DOHH2 (cell line): Measurements from ENCODE around the gene NCOA5.

Experiments
- H3F3A ChIP-seq: fragments of 200-600 bp; sonication (generic), shearing (Covaris generic); 2 replicates; pipeline ENCODE4 v1.6.0; 2016; ENCODE audit warnings: antibody characterized with exemption, mild to moderate bottlenecking; ENCODE audit not compliant: control insufficient read depth, insufficient read depth
- H3K27ac ChIP-seq: fragments of 200-600 bp; sonication (generic); 2 replicates; pipeline ENCODE4 v1.5.1; 2014; ENCODE audit warnings: low read depth, mild to moderate bottlenecking, low read length, moderate library complexity
- H3K27me3 ChIP-seq: fragments of 200-600 bp; sonication (generic); 2 replicates; pipeline ENCODE4 v1.6.1; 2014; ENCODE audit warnings: mild to moderate bottlenecking, low read length, mixed read lengths; ENCODE audit not compliant: control insufficient read depth
- H3K36me3 ChIP-seq: fragments of 200-600 bp; sonication (generic); 2 replicates; pipeline ENCODE4 v1.6.1; 2014; ENCODE audit warnings: mild to moderate bottlenecking, low read length, moderate library complexity, mixed read lengths; ENCODE audit not compliant: control insufficient read depth
- H3K4me1 ChIP-seq: fragments of 200-600 bp; sonication (generic); 2 replicates; pipeline ENCODE4 v1.6.1; 2014; ENCODE audit warnings: mild to moderate bottlenecking, low read length, mixed read lengths; ENCODE audit not compliant: control insufficient read depth
- H3K4me2 ChIP-seq: fragments of 200-600 bp; sonication (generic); 2 replicates; pipeline ENCODE4 v1.6.0; 2014; ENCODE audit warnings: mild to moderate bottlenecking, low read length, moderate library complexity
- H3K4me3 ChIP-seq: fragments of 200-600 bp; sonication (generic); 2 replicates; pipeline ENCODE4 v1.5.1; 2014; ENCODE audit warnings: mild to moderate bottlenecking, low read length, mixed read lengths
- H3K79me2 ChIP-seq: fragments of 200-600 bp; sonication (generic); 2 replicates; pipeline ENCODE4 v1.6.1; 2014; ENCODE audit warnings: mild to moderate bottlenecking, low read length, mixed read lengths; ENCODE audit not compliant: control insufficient read depth
- H3K9me2 ChIP-seq: fragments of 200-600 bp; sonication (generic); replicated peaks from 2 replicates; pipeline ENCODE4 v1.6.1; 2014; ENCODE audit warnings: mild to moderate bottlenecking, low read length, mixed read lengths; ENCODE audit not compliant: control insufficient read depth
- H3K9me3 ChIP-seq: fragments of 200-600 bp; sonication (generic); 2 replicates; pipeline ENCODE4 v1.6.1; 2014; ENCODE audit warnings: antibody characterized with exemption, low read length, mixed read lengths; ENCODE audit not compliant: control insufficient read depth, insufficient read depth
- H4K20me1 ChIP-seq: fragments of 200-600 bp; sonication (generic); 2 replicates; pipeline ENCODE4 v1.6.0; 2014; ENCODE audit warnings: low read depth, mild to moderate bottlenecking, antibody characterized with exemption, low read length, moderate library complexity; ENCODE audit not compliant: control insufficient read depth, insufficient read depth
- EZH2phosphoT487 ChIP-seq: fragments of 200-600 bp; sonication (generic); IDR thresholded peaks from 2 replicates; pipeline ENCODE4 v1.6.1; 2017; ENCODE audit warnings: borderline replicate concordance, mild to moderate bottlenecking, antibody characterized with exemption, low read length, moderate library complexity, mixed read lengths
- TF ChIP-seq, protein P1 (sequence below): fragments of 200-600 bp; sonication (generic); IDR thresholded peaks from one replicate; pipeline ENCODE4 v1.5.1; 2014; ENCODE audit warnings: antibody characterized with exemption, mild to moderate bottlenecking, low read depth, low read length; ENCODE audit not compliant: poor library complexity, severe bottlenecking

Gene NCOA5

DNA sequence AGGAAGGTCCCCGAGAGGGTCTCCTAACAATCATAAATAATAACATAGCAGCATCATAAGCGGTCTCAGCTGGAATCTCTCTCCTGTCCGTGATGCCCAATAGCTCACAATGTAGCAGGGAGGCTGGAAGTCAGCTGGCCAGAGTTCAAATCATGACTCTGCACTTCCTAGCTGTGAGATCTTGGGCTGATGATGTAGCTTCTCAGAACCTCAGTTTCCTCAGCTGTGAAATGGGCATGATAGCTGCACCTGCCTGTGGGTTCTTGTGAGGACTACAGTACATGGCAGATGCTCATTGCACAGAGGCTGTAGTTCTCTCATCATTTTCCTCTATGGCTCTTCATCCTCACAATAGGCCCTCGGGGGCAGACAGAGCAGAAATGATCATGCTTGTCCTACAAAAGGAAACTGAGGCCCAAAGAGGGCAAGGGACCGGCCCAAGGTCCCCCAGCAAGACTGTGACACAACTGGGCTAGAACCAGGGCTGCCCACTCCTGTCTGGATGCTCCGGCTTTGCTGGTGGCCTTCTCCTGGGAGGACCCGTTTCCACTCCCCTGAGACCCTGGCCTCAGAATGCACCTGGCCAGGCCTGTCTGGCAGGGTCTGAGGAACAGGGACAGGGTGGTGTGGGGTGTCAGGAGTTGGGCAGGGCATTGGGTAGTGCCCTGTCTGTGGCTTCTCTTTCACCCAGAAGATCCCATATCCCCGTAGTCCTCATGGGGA lies 43.0 kb downstream of the NCOA5 start:
- no peaks in the 10 kb centered on the region for H3K36me3 ChIP-seq
- H4K20me1 ChIP-seq: no peaks in the 10 kb centered on the region
- peaks cover 10% of the 10 kb centered on the region; the same call in 1 of the 2 replicates for H3K27me3 ChIP-seq
- no peaks in the 10 kb centered on the region for H3K79me2 ChIP-seq
- H3K4me3 ChIP-seq: no peak overlapping the region
- H3K9me2 ChIP-seq: no peaks in the 10 kb centered on the region
- no peak overlapping the region for H3K4me2 ChIP-seq
- TF ChIP-seq EZH2phosphoT487: no peak
- TF ChIP-seq, protein P1, sequence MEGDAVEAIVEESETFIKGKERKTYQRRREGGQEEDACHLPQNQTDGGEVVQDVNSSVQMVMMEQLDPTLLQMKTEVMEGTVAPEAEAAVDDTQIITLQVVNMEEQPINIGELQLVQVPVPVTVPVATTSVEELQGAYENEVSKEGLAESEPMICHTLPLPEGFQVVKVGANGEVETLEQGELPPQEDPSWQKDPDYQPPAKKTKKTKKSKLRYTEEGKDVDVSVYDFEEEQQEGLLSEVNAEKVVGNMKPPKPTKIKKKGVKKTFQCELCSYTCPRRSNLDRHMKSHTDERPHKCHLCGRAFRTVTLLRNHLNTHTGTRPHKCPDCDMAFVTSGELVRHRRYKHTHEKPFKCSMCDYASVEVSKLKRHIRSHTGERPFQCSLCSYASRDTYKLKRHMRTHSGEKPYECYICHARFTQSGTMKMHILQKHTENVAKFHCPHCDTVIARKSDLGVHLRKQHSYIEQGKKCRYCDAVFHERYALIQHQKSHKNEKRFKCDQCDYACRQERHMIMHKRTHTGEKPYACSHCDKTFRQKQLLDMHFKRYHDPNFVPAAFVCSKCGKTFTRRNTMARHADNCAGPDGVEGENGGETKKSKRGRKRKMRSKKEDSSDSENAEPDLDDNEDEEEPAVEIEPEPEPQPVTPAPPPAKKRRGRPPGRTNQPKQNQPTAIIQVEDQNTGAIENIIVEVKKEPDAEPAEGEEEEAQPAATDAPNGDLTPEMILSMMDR: no peak
- no peaks in the 10 kb centered on the region for H3K9me3 ChIP-seq
- no peaks in the 10 kb centered on the region for H3K4me1 ChIP-seq
- no peak overlapping the region for H3K27ac ChIP-seq
- no peaks in the 10 kb centered on the region for H3F3A ChIP-seq

DNA sequence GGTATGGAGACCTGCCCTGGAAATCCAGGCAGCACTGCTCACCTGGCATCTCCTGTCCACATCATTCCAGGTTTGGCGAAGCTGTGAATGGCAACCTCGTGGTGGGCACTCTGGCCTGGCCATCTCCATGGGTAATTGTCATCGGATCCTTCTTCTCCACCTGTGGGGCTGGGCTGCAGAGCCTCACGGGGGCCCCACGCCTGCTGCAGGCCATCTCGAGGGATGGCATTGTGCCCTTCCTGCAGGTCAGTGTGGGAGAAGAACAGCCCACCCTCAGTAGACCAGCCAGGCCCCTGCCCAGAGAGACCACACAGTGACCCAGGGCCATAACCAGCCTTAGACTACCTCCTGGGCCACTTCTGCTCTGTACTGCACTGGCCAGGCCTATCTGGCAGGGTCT lies 44.9 kb downstream of the NCOA5 start:
- Histone ChIP-seq H3K4me1 (no peaks in the 10 kb centered on the region), H3K9me3 (no peaks in the 10 kb centered on the region), H3K4me3 (no peak overlapping the region), H4K20me1 (0 out of 2 replicates have a peak, but pooled peaks cover 4% of the 10 kb centered on the region), H3K27ac (no peak overlapping the region), H3K36me3 (no peaks in the 10 kb centered on the region), H3K4me2 (no peak overlapping the region), H3K79me2 (no peaks in the 10 kb centered on the region), H3K27me3 (peaks cover 10% of the 10 kb centered on the region; the same call in 1 of the 2 replicates), H3K9me2 (no peaks in the 10 kb centered on the region), H3F3A (no peaks in the 10 kb centered on the region)
- TF ChIP-seq, protein P1: no peak
- no peak for TF ChIP-seq EZH2phosphoT487

DNA sequence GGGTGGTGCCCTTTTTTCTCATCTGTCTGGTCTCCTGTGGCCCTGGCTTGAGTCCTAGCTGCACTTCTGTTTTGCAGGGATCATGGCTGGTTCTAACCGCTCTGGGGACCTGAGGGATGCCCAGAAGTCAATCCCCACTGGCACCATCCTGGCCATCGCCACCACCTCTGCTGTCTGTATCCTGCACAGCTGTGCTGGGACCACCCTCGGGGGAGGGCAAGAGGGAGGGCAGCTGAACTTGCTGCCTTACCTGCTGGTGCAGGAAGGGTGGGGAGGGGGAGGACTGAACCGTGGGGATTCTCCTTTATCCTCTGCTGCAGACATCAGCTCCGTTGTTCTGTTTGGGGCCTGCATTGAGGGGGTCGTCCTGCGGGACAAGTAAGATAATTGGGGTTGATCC lies 46.2 kb downstream of the NCOA5 start:
- H3K9me3 ChIP-seq: no peaks in the 10 kb centered on the region
- no peaks in the 10 kb centered on the region for H3K9me2 ChIP-seq
- 0 out of 2 replicates have a peak, but pooled peaks cover 4% of the 10 kb centered on the region for H4K20me1 ChIP-seq
- H3K27me3 ChIP-seq: peaks cover 9% of the 10 kb centered on the region; the same call in 1 of the 2 replicates
- H3K27ac ChIP-seq: no peak overlapping the region
- no peak overlapping the region for H3K4me2 ChIP-seq
- no peak overlapping the region for H3K4me3 ChIP-seq
- TF ChIP-seq, protein P1: no peak
- no peak for TF ChIP-seq EZH2phosphoT487
- H3K79me2 ChIP-seq: no peaks in the 10 kb centered on the region
- no peaks in the 10 kb centered on the region for H3K36me3 ChIP-seq
- no peaks in the 10 kb centered on the region for H3K4me1 ChIP-seq
- no peaks in the 10 kb centered on the region for H3F3A ChIP-seq
